ENCODE results near the gene EXOC7.

Gene EXOC7

DNA sequence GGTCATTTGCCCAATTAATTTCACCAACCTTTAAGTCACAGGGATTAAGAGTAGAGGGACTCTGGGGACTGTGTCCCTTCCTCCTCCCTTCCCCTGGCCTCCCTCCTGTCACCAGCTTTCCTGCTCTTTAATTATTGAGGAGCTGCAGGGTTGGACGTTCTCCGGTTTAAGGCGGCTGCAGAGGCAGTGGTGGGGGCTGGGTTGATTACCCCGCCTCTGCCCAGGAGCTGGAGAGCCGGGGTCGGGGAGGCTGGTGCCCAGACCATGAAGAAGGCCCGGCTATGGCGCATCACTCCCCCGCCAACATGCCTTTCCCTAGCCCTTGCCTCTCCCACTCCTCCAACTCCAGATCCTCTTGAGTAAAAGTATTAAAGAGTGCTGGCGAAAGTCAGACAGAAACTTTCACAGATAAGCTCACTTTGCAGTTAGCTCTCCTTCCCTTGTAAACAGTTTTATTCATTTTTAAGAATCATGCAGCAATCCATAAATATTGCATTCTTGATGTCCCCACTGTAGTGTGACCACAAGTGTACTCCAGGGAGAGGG is 38.5 kb upstream of the EXOC7 start:
- peak overlapping the region; percentile 67 for H3K27ac Mint-ChIP-seq
- no peak for DNase-seq
- H3K4me1 Mint-ChIP-seq, result peaks cover 66% of the 10 kb centered on the region

DNA sequence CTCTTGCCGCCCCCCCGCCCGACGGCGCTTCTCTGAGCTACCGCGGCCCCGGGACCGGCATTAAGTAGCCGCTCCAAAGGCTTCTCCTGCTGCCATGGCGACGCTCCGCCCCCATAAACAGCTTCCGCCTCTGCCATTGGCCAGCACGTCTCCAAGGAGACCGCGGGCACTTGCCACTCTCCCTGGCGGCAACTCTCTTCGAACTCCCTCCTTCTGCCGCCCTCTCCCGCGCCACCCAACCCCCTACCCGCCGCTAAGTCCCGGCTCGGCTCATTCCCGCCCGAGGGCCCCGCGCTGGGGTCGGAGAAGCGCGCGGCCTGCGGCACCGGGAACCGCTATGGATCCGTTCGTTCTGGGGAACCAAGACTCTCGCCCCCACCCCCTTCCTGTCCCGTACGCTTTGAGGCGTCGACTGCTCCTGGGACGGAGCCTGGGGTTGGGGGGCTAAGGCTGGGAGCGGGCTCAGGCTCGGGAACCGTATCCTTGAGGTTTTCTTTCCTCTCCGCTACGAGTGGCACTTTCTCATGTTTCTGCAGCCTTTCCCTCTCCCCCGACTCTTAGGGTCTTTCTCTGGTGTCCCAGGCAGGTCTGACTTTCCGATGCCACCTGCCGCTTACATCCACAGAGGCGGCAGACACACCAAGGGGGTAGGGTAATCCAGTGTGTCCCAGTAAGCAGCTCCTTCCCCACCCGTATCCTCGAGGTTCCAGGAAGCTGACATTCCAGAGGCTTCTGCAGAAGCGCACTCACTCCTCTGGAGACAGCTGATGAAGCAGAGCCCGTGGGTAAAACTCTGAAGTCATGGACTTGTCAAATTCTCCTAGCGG is 37.8 kb upstream of the EXOC7 start, which contains the start of gene FOXJ1:
Gene FOXJ1, minus strand, starts transcription at position 34 of the 827 bp plus-strand sequence. CDS start 850 bp downstream, outside the sequence.
- H3K36me3 Mint-ChIP-seq (ENCODE audit: low read depth), result no peaks in the 10 kb centered on the region
- DNase-seq (peak; percentile 90), ATAC-seq (peak; percentile 77)
- peak within 1 kb of the TSS; percentile 68 for H3K4me3 Mint-ChIP-seq
- H3K4me1 Mint-ChIP-seq, result peaks cover 60% of the 10 kb centered on the region
- H3K9me3 Mint-ChIP-seq, result no peaks in the 10 kb centered on the region
- peak within 1 kb of the TSS; percentile 67 for H3K27ac Mint-ChIP-seq
- H3K27me3 Mint-ChIP-seq, result peaks cover 2% of the 10 kb centered on the region

More for the DNA sequence above, 38.5 kb upstream of the EXOC7 start:
- no peak for ATAC-seq
- Mint-ChIP-seq H3K27me3 (peaks cover 2% of the 10 kb centered on the region), H3K36me3 (ENCODE audit: low read depth) (no peaks in the 10 kb centered on the region), H3K4me3 (peak overlapping the region; percentile 68), H3K9me3 (no peaks in the 10 kb centered on the region)

DNA sequence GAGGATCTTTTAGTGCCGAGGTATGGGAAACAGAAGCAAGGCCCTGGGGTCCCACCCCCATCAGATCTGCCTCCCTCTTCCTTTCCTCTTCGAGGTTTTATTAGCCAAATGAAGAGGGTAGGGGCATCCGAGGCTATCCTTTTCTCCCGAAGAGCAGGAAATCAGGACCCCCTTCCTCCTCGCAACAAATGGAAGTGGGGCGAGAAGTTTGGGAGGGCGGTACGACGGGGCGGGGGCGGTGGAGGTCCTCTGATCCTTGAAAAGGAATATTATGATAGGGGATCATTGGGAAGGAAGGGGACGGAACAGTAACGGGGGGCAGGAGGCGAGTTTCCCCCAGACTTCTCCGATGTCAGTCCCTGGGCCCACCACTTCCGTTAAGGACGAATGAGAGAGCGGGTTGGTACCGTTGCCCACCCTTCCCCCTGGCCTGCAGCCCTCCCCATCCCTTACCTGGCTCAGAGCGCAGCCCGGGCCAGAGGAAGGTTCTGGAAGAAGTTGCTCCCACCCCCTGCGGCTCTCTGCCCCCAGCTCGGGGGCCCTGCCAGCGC is 37.1 kb upstream of the EXOC7 start:
- Mint-ChIP-seq H3K4me3 (peak overlapping the region; percentile 68), H3K27ac (peak overlapping the region; percentile 14), H3K36me3 (ENCODE audit: low read depth) (no peaks in the 10 kb centered on the region), H3K9me3 (no peaks in the 10 kb centered on the region), H3K27me3 (peaks cover 2% of the 10 kb centered on the region), H3K4me1 (peaks cover 54% of the 10 kb centered on the region)
- DNase-seq, result no peak
- no peak for ATAC-seq

DNA sequence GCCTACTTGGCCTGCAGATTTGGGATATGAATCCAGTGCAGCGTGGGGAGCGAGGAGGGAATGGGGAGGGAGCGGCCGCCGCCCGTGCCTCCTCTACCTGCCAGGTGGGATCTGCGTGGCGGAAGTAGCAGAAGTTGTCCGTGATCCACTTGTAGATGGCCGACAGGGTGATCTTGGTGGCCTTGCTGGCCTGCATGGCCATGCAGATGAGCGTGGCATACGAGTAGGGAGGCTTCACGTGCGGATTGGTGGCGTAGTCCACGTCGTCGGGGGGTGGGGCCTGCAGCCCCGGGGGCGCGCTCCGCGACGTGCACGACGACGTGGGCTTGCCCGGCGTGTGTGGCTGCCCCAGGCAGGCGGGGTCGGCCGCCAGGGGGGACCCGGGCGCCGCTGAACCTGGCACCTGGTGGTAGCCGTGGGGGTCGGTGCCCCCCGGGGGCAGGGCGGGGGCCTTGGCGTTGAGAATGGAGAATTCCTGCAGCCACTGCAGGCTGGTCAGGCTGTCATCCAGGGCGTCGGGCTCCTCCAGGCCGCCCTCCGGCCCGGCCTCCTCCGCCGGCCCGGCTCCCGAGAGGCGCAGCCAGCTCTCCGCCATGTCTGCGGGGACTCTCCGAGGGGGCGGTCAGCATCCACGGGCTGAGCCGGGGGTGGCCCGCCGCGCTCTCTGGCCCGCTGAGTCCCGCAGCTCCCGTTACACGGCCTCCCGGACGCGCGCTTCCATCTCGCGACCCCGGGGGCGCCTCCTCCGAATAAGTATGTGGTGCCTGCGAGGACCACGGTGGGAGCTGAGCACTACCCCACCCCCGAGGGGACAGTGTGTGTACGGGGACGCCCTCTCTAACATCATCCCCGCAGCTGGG is 36.4 kb upstream of the EXOC7 start:
- Mint-ChIP-seq H3K4me1 (peaks cover 52% of the 10 kb centered on the region), H3K27ac (peak overlapping the region; percentile 27), H3K36me3 (ENCODE audit: low read depth) (no peaks in the 10 kb centered on the region), H3K27me3 (peaks cover 2% of the 10 kb centered on the region), H3K4me3 (peak overlapping the region; percentile 75), H3K9me3 (no peaks in the 10 kb centered on the region)
- DNase-seq (peak; percentile 64), ATAC-seq (peak; percentile 51)

DNA sequence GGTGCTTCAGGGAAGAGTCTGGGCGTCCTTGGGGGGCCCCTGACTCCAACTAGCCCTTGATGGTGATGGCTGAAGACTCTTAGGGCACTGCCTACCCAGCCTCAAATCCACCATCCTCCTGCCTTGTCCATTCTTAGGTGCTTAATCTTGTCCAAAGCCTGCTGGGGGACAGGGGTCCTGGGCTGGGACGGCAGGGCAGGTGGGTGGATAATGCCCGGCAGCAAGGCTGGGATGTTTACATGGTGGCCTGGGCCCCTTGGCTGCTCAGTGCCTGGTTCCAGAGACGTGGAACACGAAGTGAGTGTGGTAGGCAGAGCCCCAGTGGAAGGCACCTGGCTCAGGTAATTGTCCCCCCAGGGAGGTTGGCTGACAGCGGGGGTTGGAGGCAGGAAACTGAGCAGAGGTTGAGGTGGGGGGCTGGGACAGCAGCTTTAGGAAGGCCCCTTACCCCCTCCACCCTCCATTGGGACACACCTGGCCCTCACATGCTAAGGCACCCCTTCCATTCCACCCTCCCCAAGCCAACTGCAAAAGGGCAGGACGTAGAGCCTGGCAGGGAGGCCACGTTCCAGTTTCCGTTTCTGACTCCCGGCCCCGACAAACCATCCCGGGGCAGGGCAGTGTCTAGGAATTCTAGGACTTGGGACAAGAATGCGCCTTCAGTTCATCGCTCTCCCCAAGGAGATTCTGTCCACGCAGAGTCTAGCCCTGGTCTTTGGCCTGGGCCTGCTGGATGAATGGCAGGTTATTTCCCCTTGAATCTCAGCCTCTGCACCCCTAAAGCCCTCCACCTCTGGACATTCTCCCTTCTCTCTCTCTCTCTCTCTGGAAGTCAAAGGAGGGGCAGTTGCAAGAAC is 35.5 kb upstream of the EXOC7 start:
- Mint-ChIP-seq H3K4me3 (peak overlapping the region; percentile 75), H3K27me3 (peaks cover 2% of the 10 kb centered on the region), H3K9me3 (no peaks in the 10 kb centered on the region), H3K27ac (peak overlapping the region; percentile 27), H3K4me1 (peaks cover 50% of the 10 kb centered on the region), H3K36me3 (ENCODE audit: low read depth) (no peaks in the 10 kb centered on the region)
- no peak for ATAC-seq
- DNase-seq, result no peak

DNA sequence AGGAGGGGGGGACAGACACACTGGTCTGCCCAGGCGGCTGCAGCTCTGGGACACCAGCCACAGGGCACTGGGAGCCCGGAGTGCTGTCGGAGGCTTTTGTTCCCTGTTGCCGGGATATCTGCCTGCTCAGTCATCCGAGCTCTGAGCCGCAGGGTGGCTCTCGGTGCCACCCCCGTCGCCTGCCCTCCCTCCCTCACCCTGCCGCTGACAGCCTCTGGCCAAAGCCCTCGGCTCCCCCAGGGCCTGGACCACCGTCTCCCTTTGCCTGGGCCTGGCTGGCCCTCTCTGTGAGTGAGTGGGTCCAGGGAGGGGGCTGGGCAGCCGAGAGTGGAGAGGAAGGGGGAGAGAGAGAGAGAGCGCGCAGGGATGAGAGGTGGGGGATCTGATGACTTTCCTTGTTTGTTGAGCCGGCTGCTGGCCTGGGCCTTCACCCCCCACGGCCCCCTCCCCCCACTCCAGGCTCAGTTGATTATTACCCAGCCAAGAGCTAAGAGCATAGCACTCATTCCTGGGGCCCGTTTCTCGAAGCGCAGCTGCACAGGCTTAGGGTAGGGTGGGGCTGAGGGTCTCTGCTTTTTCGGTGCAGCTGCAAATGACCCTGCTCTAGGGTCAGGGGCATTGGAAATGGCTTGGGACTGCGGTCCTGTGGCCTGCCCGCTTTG is 34.8 kb upstream of the EXOC7 start:
- no peak for ATAC-seq
- H3K27ac Mint-ChIP-seq, result no peak overlapping the region
- peaks cover 50% of the 10 kb centered on the region for H3K4me1 Mint-ChIP-seq
- peaks cover 2% of the 10 kb centered on the region for H3K27me3 Mint-ChIP-seq
- no peak for DNase-seq
- H3K9me3 Mint-ChIP-seq, result no peaks in the 10 kb centered on the region
- no peak overlapping the region for H3K4me3 Mint-ChIP-seq
- no peaks in the 10 kb centered on the region for H3K36me3 Mint-ChIP-seq (ENCODE audit: low read depth)

DNA sequence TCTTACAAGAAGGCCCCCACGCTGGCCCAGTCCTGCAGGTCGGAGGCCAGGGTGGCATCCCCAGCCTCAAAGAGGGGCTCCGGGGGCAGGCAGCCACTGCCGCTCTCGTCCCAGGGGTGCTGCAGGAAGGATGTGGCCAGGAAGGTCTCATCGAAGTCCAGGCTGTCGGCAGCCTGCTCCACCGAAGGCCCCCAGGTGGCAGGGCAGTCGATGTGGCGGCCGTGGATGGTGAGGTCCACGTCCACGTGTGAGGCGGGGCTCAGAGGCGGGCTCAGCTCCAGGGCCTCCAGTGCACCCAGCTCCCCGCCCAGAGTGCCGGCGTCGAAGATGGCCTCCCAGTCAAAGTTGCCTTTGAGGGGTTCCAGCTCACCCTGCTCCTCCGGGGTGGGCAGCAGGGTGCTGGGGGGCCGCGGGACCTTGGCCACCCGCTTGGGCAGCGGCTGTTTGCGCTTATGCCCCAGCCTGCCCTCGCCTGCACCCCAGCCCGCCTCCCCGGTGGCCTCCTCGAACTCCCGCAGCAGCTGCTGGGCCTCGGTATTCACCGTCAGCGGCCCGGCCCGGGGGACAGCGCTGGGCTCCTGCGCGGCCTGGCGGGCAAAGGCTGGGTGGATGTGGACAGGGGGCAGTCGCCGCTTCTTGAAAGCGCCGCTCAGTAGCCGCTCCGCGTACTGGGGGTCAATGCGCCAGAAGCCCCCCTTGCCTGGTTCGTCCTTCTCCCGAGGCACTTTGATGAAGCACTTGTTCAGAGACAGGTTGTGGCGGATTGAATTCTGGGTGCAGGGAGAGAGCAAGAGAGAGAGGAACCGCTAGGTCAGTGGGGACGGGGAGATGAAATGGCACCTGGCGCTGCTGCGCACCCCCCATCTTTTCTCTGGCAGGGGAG is 34.0 kb upstream of the EXOC7 start:
- Mint-ChIP-seq H3K4me1 (peaks cover 43% of the 10 kb centered on the region), H3K9me3 (no peaks in the 10 kb centered on the region), H3K27me3 (peaks cover 2% of the 10 kb centered on the region), H3K36me3 (ENCODE audit: low read depth) (no peaks in the 10 kb centered on the region), H3K4me3 (no peak overlapping the region), H3K27ac (no peak overlapping the region)
- no peak for DNase-seq
- ATAC-seq, result no peak

DNA sequence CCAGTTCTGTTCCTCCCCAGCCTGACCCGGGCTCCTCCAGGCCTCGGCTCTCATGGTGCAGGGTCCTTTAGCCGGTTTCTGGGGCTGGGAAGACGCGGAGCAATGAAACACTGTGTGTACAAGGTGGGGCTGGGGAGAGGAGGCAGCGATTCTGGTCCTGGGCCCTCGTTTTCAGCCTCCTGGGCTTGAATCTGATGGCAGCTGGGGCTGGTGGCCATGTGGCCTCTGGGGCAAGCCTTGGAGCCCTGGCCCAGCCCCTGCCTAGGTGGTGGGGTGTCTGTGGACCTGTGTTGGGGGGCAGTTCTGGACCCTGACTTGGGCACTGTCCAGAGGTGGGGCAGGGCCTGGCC is 33.4 kb upstream of the EXOC7 start:
- H3K9me3 Mint-ChIP-seq, result no peaks in the 10 kb centered on the region
- H3K27me3 Mint-ChIP-seq, result peaks cover 2% of the 10 kb centered on the region
- no peak for ATAC-seq
- H3K36me3 Mint-ChIP-seq (ENCODE audit: low read depth), result no peaks in the 10 kb centered on the region
- H3K4me3 Mint-ChIP-seq, result no peak overlapping the region
- H3K4me1 Mint-ChIP-seq, result peaks cover 37% of the 10 kb centered on the region
- H3K27ac Mint-ChIP-seq, result no peak overlapping the region
- no peak for DNase-seq

DNA sequence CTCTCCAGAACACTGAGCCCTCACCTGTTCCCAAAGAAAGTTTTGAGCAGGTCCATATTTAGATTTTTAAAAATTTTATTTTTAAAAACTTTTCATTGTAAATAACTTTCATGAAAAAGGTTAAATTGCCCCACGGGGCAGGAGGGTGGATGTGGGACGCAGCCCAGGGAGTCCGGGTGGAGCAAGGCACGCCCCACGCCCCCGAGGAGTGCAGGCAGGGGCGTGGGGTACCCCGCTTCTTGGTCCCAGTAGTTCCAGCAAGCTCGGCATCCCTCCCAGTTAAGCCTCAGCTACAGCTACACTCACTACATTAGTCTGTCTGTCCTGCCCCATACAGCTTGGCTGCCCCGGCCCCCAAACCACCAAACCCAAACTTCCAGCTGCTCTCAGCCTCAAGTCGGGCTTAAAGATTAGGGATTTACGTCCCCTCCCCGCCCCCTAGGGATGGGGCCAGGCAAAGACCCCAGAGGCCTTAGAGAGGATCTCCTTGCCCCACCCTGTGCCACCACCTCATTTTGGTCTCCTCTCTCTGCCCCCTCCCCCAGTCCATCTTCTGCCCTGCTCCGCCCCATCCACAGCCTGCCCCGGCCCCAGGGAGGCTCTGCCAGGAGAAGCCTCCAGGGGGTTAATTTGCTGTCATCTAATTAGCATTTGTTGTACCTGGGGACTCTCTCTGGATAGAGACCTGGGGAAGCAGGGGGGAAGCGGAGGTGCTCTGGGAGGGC is 32.9 kb upstream of the EXOC7 start:
- Mint-ChIP-seq H3K27me3 (peaks cover 2% of the 10 kb centered on the region), H3K27ac (no peak overlapping the region), H3K36me3 (ENCODE audit: low read depth) (no peaks in the 10 kb centered on the region), H3K9me3 (no peaks in the 10 kb centered on the region), H3K4me1 (peaks cover 32% of the 10 kb centered on the region), H3K4me3 (no peak overlapping the region)
- DNase-seq, result no peak
- no peak for ATAC-seq

DNA sequence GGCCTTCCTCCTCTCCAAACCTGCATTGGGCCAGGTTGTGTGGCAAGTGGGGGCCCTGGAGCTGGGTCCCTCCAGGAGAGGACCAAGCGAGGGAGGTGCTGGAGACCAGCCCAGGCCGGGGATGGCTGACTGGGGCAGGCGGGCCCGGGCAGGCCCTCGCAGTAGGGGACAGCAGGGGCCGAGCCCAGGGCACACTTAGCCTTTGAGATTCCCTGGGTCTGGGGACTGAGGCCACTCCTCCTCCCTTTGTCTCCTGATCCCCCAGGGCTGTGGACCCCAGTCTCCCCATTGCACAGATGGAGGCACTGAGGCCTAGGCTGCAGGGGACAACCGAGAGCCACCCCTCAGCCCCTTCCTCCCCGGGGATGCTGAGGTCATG is 32.2 kb upstream of the EXOC7 start:
- H3K4me1 Mint-ChIP-seq, result peaks cover 29% of the 10 kb centered on the region
- no peak overlapping the region for H3K4me3 Mint-ChIP-seq
- H3K27me3 Mint-ChIP-seq, result peaks cover 2% of the 10 kb centered on the region
- DNase-seq, result no peak
- no peak for ATAC-seq
- H3K27ac Mint-ChIP-seq, result no peak overlapping the region
- no peaks in the 10 kb centered on the region for H3K36me3 Mint-ChIP-seq (ENCODE audit: low read depth)
- no peaks in the 10 kb centered on the region for H3K9me3 Mint-ChIP-seq

DNA sequence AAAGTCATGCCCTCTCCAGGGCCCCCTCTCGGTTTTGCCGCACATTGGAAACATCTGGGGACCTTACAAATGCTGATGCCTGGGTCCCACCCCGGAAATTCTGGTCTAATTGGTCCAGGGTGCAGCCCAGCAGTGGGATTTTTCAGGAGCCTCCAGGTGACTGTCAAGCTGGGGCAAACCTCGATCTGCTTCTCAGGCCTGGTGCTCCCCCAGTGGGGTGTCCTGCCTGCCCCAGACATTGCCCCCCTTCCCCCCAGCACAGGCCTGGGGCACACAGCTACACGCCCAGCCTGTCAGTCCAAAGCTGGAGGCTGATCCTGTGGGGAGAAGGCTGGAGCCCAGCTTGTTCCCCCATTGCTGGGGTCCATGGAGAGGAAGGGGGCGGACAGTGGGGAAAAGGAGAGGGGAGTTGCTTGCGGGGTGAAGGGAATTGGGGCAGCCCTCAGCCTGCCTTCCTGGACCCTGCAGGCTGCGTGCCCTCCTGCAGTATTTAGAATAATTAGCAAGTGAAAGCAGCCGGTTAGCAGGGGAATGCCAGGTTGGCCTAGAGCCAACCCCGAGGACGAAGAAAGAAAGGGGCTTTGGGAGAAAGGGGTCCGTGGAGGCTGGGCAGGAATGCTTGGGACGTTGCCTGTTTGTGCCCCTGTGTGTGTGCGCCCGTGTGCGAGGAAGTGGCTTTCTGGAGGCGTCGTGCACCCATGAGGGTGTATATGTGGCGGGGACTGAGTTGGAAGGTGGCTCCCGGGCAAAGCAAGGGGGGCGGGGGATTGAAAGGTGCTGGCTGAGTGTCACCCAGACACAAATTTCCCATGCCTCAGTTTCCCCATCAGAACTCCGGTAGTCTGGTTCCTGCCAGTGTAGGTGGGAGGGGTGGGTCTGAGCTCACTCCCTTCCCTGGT is 31.6 kb upstream of the EXOC7 start:
- Mint-ChIP-seq H3K9me3 (no peaks in the 10 kb centered on the region), H3K27ac (peak overlapping the region; percentile 4), H3K36me3 (ENCODE audit: low read depth) (no peaks in the 10 kb centered on the region), H3K27me3 (no peaks in the 10 kb centered on the region), H3K4me1 (peaks cover 25% of the 10 kb centered on the region), H3K4me3 (no peak overlapping the region)
- DNase-seq, result peak; percentile 15
- ATAC-seq, result peak; percentile 47

Data from activated naive CD8-positive, alpha-beta T cell treated with anti-CD3 and anti-CD28 coated beads, Interleukin-2, amount 50 U/mL, for 24 hours (primary cell).